Measurements from ENCODE around the gene EFEMP1.

DNA sequence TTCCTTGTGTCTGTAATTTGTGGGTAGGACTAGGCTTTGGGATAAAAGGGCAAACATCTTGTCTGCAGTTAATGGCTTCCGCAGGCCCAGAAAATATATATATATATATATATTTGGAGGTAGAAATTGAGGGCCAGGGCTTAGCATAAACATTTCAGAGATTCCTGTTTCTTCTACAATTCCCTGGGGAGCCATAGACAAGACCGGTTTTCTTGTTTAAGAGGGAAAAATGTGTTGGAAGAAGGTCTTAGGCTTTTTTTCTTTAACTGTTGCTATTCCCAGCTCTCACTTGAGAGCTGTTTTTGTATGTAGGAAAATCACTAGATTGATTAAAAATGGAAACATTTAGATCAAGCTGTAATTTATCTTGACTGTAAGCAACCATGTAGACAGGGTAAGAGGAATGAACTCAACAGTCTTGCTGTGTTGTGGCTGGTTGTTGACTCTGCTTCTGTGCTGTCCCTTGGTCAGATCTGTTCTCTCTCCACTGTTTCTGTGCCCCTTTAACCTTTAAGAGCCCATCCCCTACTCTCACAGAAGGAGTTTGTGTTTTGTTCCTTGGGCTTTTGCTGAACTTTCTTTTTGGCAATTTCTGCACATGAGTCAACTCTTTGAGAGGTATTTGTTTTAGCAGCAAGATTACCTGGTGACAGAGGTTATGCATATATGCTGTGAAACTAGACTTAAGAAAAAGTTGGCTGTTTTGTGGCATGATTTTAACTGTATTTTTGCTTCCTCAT is 58.3 kb downstream of the EFEMP1 start:
- TF ChIP-seq POLR2AphosphoS5 (IDR thresholded peaks at IDR 0.05; ENCODE audit: low read depth, low read length) (no peak), TAF1 (IDR thresholded peaks at IDR 0.05; ENCODE audit: borderline replicate concordance, low read depth, low read length) (no peak)

Measured in GM12892 (cell line).